Endothelial cell of umbilical vein (primary cell): Measurements from ENCODE around the gene RHEBL1. TPM values are rescaled to one million over a fixed set of nuclear protein-coding genes. Genes with fewer than 3 reads are reported as not detected.

ENCODE experiments used
- BruUV-seq: library from RNA; stranded (reverse); fragments of 400-500 nt; replicated peaks from 2 replicates; lab custom pipeline; 2021; lab: Mats Ljungman, UMichigan
- CTCF ChIA-PET: fragments of 300-600, 350-600 bp; sonication (Branson Sonifier 250); formaldehyde crosslinking; loops from one replicate; lab custom pipeline; 2021; ENCODE audit warnings: antibody characterized with exemption, inconsistent platforms; lab: Charles Lee
- POLR2A ChIA-PET: fragments of 300-600, 350-600 bp; sonication (Branson Sonifier 250); formaldehyde crosslinking; loops from one replicate; lab custom pipeline; 2021; ENCODE audit warnings: antibody characterized with exemption, inconsistent platforms; lab: Charles Lee
- DNase-seq: peaks from one replicate; pipeline ENCODE4 v3.0.0-alpha.2; 2011; ENCODE audit warnings: low read depth, low spot score
- FAIRE-seq: peaks from 2 replicates; lab custom pipeline; 2011; peaks lifted over from hg19 to GRCh38; lab: Jason Lieb, UNC
- H2AFZ ChIP-seq: 2 replicates; pipeline ENCODE4 v1.6.0; 2012; ENCODE audit warnings: low read depth, low read length, control low read depth, inconsistent platforms
- H3K27ac ChIP-seq: 2 replicates; pipeline ENCODE4 v1.5.1; 2011; ENCODE audit warnings: low read depth, mild to moderate bottlenecking, control low read depth, low read length, moderate library complexity; ENCODE audit not compliant: insufficient read depth
- H3K27me3 ChIP-seq, 2 experiments: 2 replicates each; pipeline versions ENCODE4 v1.6.0 to v1.6.1; 2011; ENCODE audit warnings: low read length in 2 of 2, mixed read lengths in 1 of 2; ENCODE audit not compliant: control insufficient read depth in 2 of 2, insufficient read depth in 2 of 2
- H3K36me3 ChIP-seq, 2 experiments: 2 replicates in 1 of 2; 3 replicates in 1 of 2; pipeline ENCODE4 v1.5.1; 2011; ENCODE audit warnings: low read length in 2 of 2, mild to moderate bottlenecking in 1 of 2, moderate library complexity in 1 of 2; ENCODE audit not compliant: control insufficient read depth in 2 of 2, insufficient read depth in 2 of 2; ENCODE audit errors: extremely low read depth in 1 of 2
- H3K4me1 ChIP-seq: 3 replicates; pipeline ENCODE4 v1.5.1; 2011; ENCODE audit warnings: mild to moderate bottlenecking, low read length; ENCODE audit not compliant: control insufficient read depth, insufficient read depth; ENCODE audit errors: extremely low read depth
- H3K4me2 ChIP-seq: 2 replicates; pipeline ENCODE4 v1.6.1; 2011; ENCODE audit warnings: low read length, control low read depth, mixed read lengths; ENCODE audit not compliant: insufficient read depth
- H3K4me3 ChIP-seq, 3 experiments: fragments of 200-600 bp in 1 of 3; sonication (generic), shearing (Covaris generic) in 1 of 3; replicated peaks in 1 of 3; 2 replicates each; pipeline ENCODE4 v1.5.1; 2011 to 2016; ENCODE audit warnings: control low read depth in 3 of 3, low read length in 3 of 3, mild to moderate bottlenecking in 2 of 3, inconsistent platforms in 1 of 3, low read depth in 1 of 3, moderate library complexity in 1 of 3; ENCODE audit not compliant: insufficient read depth in 1 of 3
- H3K79me2 ChIP-seq: 2 replicates; pipeline ENCODE4 v1.6.0; 2012; ENCODE audit warnings: low read length, inconsistent platforms; ENCODE audit not compliant: control insufficient read depth, insufficient read depth
- H3K9ac ChIP-seq: replicated peaks from 2 replicates; pipeline ENCODE3; 2011; ENCODE audit warnings: low read length, control low read depth; ENCODE audit not compliant: insufficient read depth; ENCODE audit errors: extremely low read depth
- H3K9me1 ChIP-seq: replicated peaks from 3 replicates; pipeline ENCODE4 v1.6.0; 2011; ENCODE audit warnings: mild to moderate bottlenecking, low read length; ENCODE audit not compliant: control insufficient read depth, insufficient read depth; ENCODE audit errors: extremely low read depth
- H3K9me3 ChIP-seq: replicated peaks from 2 replicates; pipeline ENCODE4 v1.5.1; 2012; ENCODE audit warnings: low read length, inconsistent platforms; ENCODE audit not compliant: control insufficient read depth, insufficient read depth
- H4K20me1 ChIP-seq: replicated peaks from 2 replicates; pipeline ENCODE3; 2011; ENCODE audit warnings: mild to moderate bottlenecking, low read length; ENCODE audit not compliant: control insufficient read depth, insufficient read depth; ENCODE audit errors: extremely low read depth
- CTCF ChIP-seq, 2 donors: IDR thresholded peaks; 1 replicate in 1 of 2; 2 replicates in 1 of 2; pipeline ENCODE4 v1.5.1; 2011; ENCODE audit warnings: low read length in 2 of 2, mild to moderate bottlenecking in 2 of 2, moderate library complexity in 2 of 2, control low read depth in 1 of 2, inconsistent platforms in 1 of 2, low read depth in 1 of 2; ENCODE audit not compliant: insufficient read depth in 1 of 2; ENCODE audit errors: extremely low read depth in 1 of 2
- EZH2 ChIP-seq: IDR thresholded peaks from 2 replicates; pipeline ENCODE4 v1.6.1; 2012; ENCODE audit warnings: borderline replicate concordance, low read depth, mild to moderate bottlenecking, moderate library complexity, low read length, inconsistent platforms; ENCODE audit not compliant: severe bottlenecking
- FOS ChIP-seq: IDR thresholded peaks from 2 replicates; pipeline ENCODE4 v1.6.1; 2011; ENCODE audit warnings: mild to moderate bottlenecking, low read length, moderate library complexity, borderline replicate concordance; ENCODE audit not compliant: insufficient read depth
- GATA2 ChIP-seq: IDR thresholded peaks from 2 replicates; pipeline ENCODE4 v1.7.0; 2011; ENCODE audit warnings: low read depth, mild to moderate bottlenecking, moderate library complexity, mixed read lengths, low read length; ENCODE audit not compliant: insufficient read length, insufficient read depth
- JUN ChIP-seq: IDR thresholded peaks from 2 replicates; pipeline ENCODE4 v1.6.1; 2011; ENCODE audit warnings: borderline replicate concordance, low read depth; ENCODE audit not compliant: insufficient read length, insufficient read depth
- MAX ChIP-seq: IDR thresholded peaks from 2 replicates; pipeline ENCODE4 v1.6.1; 2011; ENCODE audit not compliant: insufficient read depth, insufficient read length
- MYC ChIP-seq: IDR thresholded peaks from one replicate; pipeline ENCODE4 v1.6.1; 2011; ENCODE audit warnings: mild to moderate bottlenecking, low read depth, low read length
- POLR2A ChIP-seq: IDR thresholded peaks from 2 replicates; pipeline ENCODE4 v1.6.1; 2012; ENCODE audit warnings: low read depth, mild to moderate bottlenecking, control low read depth, low read length
- POLR2AphosphoS5 ChIP-seq: IDR thresholded peaks from 2 replicates; pipeline ENCODE4 v1.6.1; 2012; ENCODE audit warnings: low read depth, mild to moderate bottlenecking, control low read depth, low read length, moderate library complexity; ENCODE audit not compliant: insufficient read depth
- dilution Hi-C: fragments of 300-500 bp; cut with MboI; formaldehyde crosslinking; loops from one replicate; pipeline ENCODE4 v1.15.0; 2019; ENCODE audit warnings: low sequenced_read_pairs; ENCODE audit not compliant: extremely low pct_ligation_motif_present
- intact Hi-C: fragments of 100-400 bp; cut with micrococcal nuclease; formaldehyde crosslinking; loops from one replicate; pipeline ENCODE4 v1.10.0; 2022
- polyA plus RNA-seq, 4 experiments: library from polyadenylated mRNA; depleted of rRNA in 3 of 4; stranded (reverse) in 3 of 4; unstranded in 1 of 4; fragments of >200 nt; gene quantifications; 2 replicates each; pipeline versions ENCODE4 v1.2.1 to v1.2.3, GENCODE V29; 2011 to 2012; ENCODE audit warnings: missing spikeins in 1 of 4
- total RNA-seq: library from RNA; stranded (reverse); gene quantifications from 2 replicates; pipeline ENCODE4 v1.2.3, GENCODE V29; 2021

The RHEBL1 gene
- total and polyA plus RNA-seq, 2 donors (not counting 3 experiments of a cell fraction or from before 2014, with no cell fraction given): 2.6 to 2.7 TPM

GRCh38 chr12:49048953-49049352, 20.8 kb downstream of the RHEBL1 start:
- H3K9me3 ChIP-seq: no peaks in the 10 kb centered on the region
- peaks cover 41 to 89% of the 10 kb centered on the region in 2 experiments for H3K36me3 ChIP-seq
- no peaks in the 10 kb centered on the region for H3K27me3 ChIP-seq
- no peak overlapping the region for H3K9ac ChIP-seq
- no peaks in the 10 kb centered on the region for H4K20me1 ChIP-seq
- H3K9me1 ChIP-seq: no peaks in the 10 kb centered on the region
- DNase-seq (no peak), FAIRE-seq (no peak)
- POLR2A ChIA-PET: no interaction called here
- H3K4me1 ChIP-seq: peaks cover 7% of the 10 kb centered on the region
- H3K4me3 ChIP-seq: no peak overlapping the region
- CTCF ChIA-PET: interaction anchor here (0.9 to 1.4 kb wide), 7 partner anchors 8 to 43 kb away, joined by 3 to 5 read pairs (median 3); partner anchors contain the start of gene RHEBL1
- H2AFZ ChIP-seq: no peak overlapping the region
- dilution Hi-C loops: no loop called here
- H3K79me2 ChIP-seq: peaks cover 30% of the 10 kb centered on the region
- H3K27ac ChIP-seq: no peak overlapping the region
- TF ChIP-seq MAX: no peak
- no peak for TF ChIP-seq EZH2
- no peak for TF ChIP-seq MYC
- no peak for TF ChIP-seq GATA2
- TF ChIP-seq POLR2AphosphoS5: no peak
- TF ChIP-seq FOS: no peak
- TF ChIP-seq POLR2A: no peak
- no peak for TF ChIP-seq CTCF (IDR thresholded peaks at IDR 0.05; ENCODE audit: extremely low read depth in 1 of 2, insufficient read depth in 1 of 2, low read depth in 1 of 2, low read length in 2 of 2)
- TF ChIP-seq JUN: no peak
- intact Hi-C loops: no loop called here
- no TSS peak for BruUV-seq
- H3K4me2 ChIP-seq: no peak overlapping the region
